PC-3 (cell line): ENCODE measurements around the gene DHRS2. TPM values are rescaled to one million over a fixed set of nuclear protein-coding genes. Genes with fewer than 3 reads are reported as not detected.

Experiments
- ATAC-seq: fragments of 200-7000 bp; cut with Tn5 transposase; 2 replicates; pipeline ENCODE4 v1.9.1; 2020; ENCODE audit warnings: mild to moderate bottlenecking, moderate library complexity
- BruUV-seq: library from RNA; stranded (reverse); fragments of 400-500 nt; replicated peaks from 2 replicates; lab custom pipeline; 2021; lab: Mats Ljungman, UMichigan
- CTCF ChIA-PET: fragments of 300-600 bp; sonication (Branson Sonifier 250); formaldehyde crosslinking; loops from one replicate; lab custom pipeline; 2022; ENCODE audit warnings: antibody characterized with exemption; lab: Charles Lee
- POLR2A ChIA-PET: fragments of 300-600 bp; sonication (Branson Sonifier 250); formaldehyde crosslinking; loops from one replicate; lab custom pipeline; 2022; ENCODE audit warnings: antibody characterized with exemption; ENCODE audit not compliant: unreplicated experiment; lab: Charles Lee
- DNase-seq: peaks from one replicate; pipeline ENCODE4 v3.0.0-alpha.2; 2015
- H2AFZ ChIP-seq: fragments of 300-600 bp; sonication (generic); 2 replicates; pipeline ENCODE4 v1.6.0; 2016; ENCODE audit warnings: antibody characterized with exemption, low read length
- H3F3A ChIP-seq: fragments of 300-600 bp; sonication (generic); one replicate; pipeline ENCODE4 v1.6.0; 2017; ENCODE audit warnings: antibody characterized with exemption, low read length, control low read depth, mild to moderate bottlenecking; ENCODE audit not compliant: unreplicated experiment
- H3K27ac ChIP-seq: fragments of 300-600 bp; sonication (generic); 2 replicates; pipeline ENCODE4 v1.5.1; 2016; ENCODE audit warnings: mild to moderate bottlenecking, low read length
- H3K27me3 ChIP-seq: fragments of 300-600 bp; sonication (generic); 2 replicates; pipeline ENCODE4 v1.6.1; 2016; ENCODE audit warnings: low read length, mixed read lengths
- H3K36me3 ChIP-seq: fragments of 300-600 bp; sonication (generic); 2 replicates; pipeline ENCODE4 v1.6.1; 2016; ENCODE audit warnings: low read depth, mixed run types, low read length, mixed read lengths
- H3K4me1 ChIP-seq: fragments of 300-600 bp; sonication (generic); 2 replicates; pipeline ENCODE4 v1.5.1; 2016; ENCODE audit warnings: low read length; ENCODE audit not compliant: insufficient read depth
- H3K4me2 ChIP-seq: fragments of 300-600 bp; sonication (generic); 2 replicates; pipeline ENCODE4 v1.6.0; 2016; ENCODE audit warnings: low read length
- H3K4me3 ChIP-seq: fragments of 300-600 bp; sonication (generic); 2 replicates; pipeline ENCODE4 v1.5.1; 2016; ENCODE audit warnings: mild to moderate bottlenecking, low read length, mixed read lengths
- H3K79me2 ChIP-seq: fragments of 300-600 bp; sonication (generic); 2 replicates; pipeline ENCODE4 v1.6.1; 2017; ENCODE audit warnings: low read length, mixed read lengths
- H3K9ac ChIP-seq: fragments of 300-600 bp; sonication (generic); 2 replicates; pipeline ENCODE4 v1.6.0; 2016; ENCODE audit warnings: mild to moderate bottlenecking, low read length
- H3K9me2 ChIP-seq: fragments of 300-600 bp; sonication (generic); replicated peaks from 2 replicates; pipeline ENCODE4 v1.6.1; 2016; ENCODE audit warnings: mixed run types, low read length, mixed read lengths
- H3K9me3 ChIP-seq: fragments of 300-600 bp; sonication (generic); 2 replicates; pipeline ENCODE4 v1.6.1; 2016; ENCODE audit warnings: low read length, mixed read lengths
- H4K20me1 ChIP-seq: fragments of 300-600 bp; sonication (generic); 2 replicates; pipeline ENCODE4 v1.6.1; 2016; ENCODE audit warnings: low read length, mixed read lengths
- CTCF ChIP-seq: fragments of 300-600 bp; sonication (generic); conservative IDR thresholded peaks from 2 replicates; pipeline ENCODE4 v1.5.1; 2017; ENCODE audit warnings: antibody characterized with exemption, low read depth, mild to moderate bottlenecking, low read length
- EZH2 ChIP-seq: fragments of 300-600 bp; sonication (generic); IDR thresholded peaks from one replicate; pipeline ENCODE4 v1.6.1; 2017; ENCODE audit warnings: antibody characterized with exemption, mild to moderate bottlenecking, low read length; ENCODE audit not compliant: unreplicated experiment
- EZH2phosphoT487 ChIP-seq: fragments of 300-600 bp; sonication (generic); IDR thresholded peaks from 2 replicates; pipeline ENCODE4 v1.6.1; 2018; ENCODE audit warnings: mild to moderate bottlenecking, antibody characterized with exemption, low read length, borderline replicate concordance
- intact Hi-C: fragments of 100-400 bp; cut with micrococcal nuclease; formaldehyde crosslinking; loops from 2 replicates; pipeline ENCODE4 v1.9.0; 2023
- total RNA-seq: library from RNA; depleted of rRNA; stranded (reverse); fragments of >200 nt; gene quantifications from 2 replicates; pipeline ENCODE4 v1.2.3, GENCODE V29; 2014

Gene DHRS2
- total RNA-seq, 1 experiment from 2014 or later: 40.9 TPM

DNA sequence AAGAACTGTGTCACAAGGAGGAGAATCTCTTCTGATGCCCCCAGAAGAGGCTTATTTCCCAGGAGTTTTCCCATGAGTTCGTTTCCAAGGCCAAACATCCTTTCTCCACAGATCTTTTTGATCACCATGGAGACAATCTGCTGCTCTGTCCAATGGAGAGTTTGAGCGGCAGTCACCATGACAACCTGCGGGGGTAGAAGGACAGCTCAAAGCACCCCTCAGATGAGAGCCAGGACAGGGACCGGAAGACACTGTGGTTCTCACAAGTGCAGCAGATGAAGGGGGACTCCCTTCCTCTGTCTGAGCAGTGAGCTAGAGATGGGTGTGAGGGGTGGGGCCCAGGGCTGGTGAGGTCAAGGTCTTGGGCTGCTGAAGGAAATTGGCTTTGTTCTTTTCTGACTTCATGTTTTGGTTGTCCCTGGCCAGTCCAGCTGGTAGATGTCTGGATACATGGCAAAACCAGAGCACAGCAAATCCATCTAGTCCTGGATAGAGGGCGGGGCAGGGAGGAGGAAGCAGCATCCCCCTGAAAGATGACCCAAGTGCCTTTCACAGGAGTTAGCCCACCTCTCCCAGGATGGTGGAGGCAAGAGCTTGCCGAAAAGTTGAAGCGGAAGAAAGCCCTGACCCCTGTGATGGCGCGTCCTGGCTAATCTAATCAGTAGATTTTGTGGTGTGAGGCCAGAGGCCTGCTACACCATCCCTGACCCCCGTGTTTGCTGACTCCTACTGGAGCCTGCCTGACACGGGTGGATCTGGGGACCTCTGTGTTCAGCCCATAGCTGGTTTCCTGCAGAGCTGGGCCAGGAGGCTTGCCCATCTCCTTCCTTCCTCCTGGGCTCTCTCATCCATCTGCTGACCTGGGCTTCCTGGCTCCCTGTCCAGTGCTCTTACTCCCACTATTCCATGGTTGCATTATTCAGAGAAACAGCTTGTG lies 24.4 kb downstream of the DHRS2 start:
- ATAC-seq (no peak), DNase-seq (no peak)
- intact Hi-C loops: no loop called here
- BruUV-seq: no TSS peak
- Histone ChIP-seq H3K9ac (no peak overlapping the region), H3K4me3 (no peak overlapping the region), H3K27ac (no peak overlapping the region), H3F3A (no peaks in the 10 kb centered on the region), H3K27me3 (peaks cover 69% of the 10 kb centered on the region), H3K4me1 (no peaks in the 10 kb centered on the region), H3K9me2 (no peaks in the 10 kb centered on the region), H3K9me3 (no peaks in the 10 kb centered on the region), H2AFZ (no peak overlapping the region), H3K79me2 (no peaks in the 10 kb centered on the region), H4K20me1 (no peaks in the 10 kb centered on the region), H3K4me2 (no peak overlapping the region), H3K36me3 (no peaks in the 10 kb centered on the region)
- TF ChIP-seq EZH2 (no peak), CTCF (no peak), EZH2phosphoT487 (no peak)
- ChIA-PET CTCF (no interaction called here), POLR2A (no interaction called here)

DNA sequence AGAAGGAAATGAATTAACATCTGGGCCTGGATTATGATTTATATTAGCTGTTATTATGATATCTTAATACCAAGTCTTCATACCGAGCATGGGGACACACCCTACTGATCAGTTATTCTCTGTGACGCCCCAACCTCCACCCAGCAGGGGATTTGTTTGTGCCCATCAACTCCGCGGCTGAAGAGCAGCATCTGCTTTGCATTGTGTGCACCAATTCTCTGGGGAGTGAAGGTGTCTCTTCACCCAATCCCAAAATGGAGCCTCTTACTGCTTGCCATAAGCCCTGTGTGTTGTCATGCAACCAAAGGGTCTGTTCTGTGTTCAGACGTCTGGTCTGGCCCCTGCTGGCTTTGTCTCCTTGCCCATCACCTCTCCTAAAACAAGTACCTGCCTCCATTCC lies 25.4 kb downstream of the DHRS2 start:
- Histone ChIP-seq H3K4me1 (no peaks in the 10 kb centered on the region), H3K27me3 (peaks cover 63% of the 10 kb centered on the region), H2AFZ (no peak overlapping the region), H3K27ac (no peak overlapping the region), H3F3A (no peaks in the 10 kb centered on the region), H3K9me3 (no peaks in the 10 kb centered on the region), H3K36me3 (no peaks in the 10 kb centered on the region), H3K9ac (no peak overlapping the region), H3K4me3 (no peak overlapping the region), H4K20me1 (no peaks in the 10 kb centered on the region), H3K79me2 (no peaks in the 10 kb centered on the region), H3K4me2 (no peak overlapping the region), H3K9me2 (no peaks in the 10 kb centered on the region)
- POLR2A ChIA-PET: no interaction called here
- BruUV-seq: no TSS peak
- TF ChIP-seq EZH2phosphoT487: no peak
- no peak for TF ChIP-seq EZH2
- no peak for TF ChIP-seq CTCF
- intact Hi-C loops: no loop called here
- no peak for ATAC-seq
- CTCF ChIA-PET: no interaction called here
- no peak for DNase-seq

DNA sequence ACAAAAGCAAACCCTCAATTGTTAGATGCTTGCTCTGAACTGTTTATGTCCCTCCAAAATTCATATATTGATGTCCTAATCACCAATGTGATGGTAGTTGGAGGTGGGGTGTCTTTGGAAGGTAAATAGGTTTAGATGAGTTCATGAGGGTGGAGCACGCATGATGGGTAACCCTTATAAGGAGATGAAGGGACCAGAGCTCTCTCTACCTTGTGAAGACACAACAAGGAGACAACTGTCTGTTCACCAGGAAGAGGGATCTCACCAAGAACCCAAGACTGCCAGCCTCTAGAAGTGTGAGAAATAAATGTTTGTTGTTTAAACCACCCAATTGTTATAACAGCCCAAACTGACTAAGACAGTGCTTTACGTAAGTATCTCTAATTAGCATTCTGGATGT lies 27.0 kb downstream of the DHRS2 start:
- DNase-seq (no peak), ATAC-seq (no peak)
- H3K9me2 ChIP-seq: no peaks in the 10 kb centered on the region
- TF ChIP-seq CTCF (no peak), EZH2 (no peak), EZH2phosphoT487 (no peak)
- H3F3A ChIP-seq: no peaks in the 10 kb centered on the region
- H2AFZ ChIP-seq: no peak overlapping the region
- H3K79me2 ChIP-seq: no peaks in the 10 kb centered on the region
- POLR2A ChIA-PET: no interaction called here
- H3K27me3 ChIP-seq: peaks cover 60% of the 10 kb centered on the region
- H4K20me1 ChIP-seq: no peaks in the 10 kb centered on the region
- no peaks in the 10 kb centered on the region for H3K36me3 ChIP-seq
- no peak overlapping the region for H3K4me3 ChIP-seq
- intact Hi-C loops: no loop called here
- no peaks in the 10 kb centered on the region for H3K9me3 ChIP-seq
- no peak overlapping the region for H3K27ac ChIP-seq
- no peak overlapping the region for H3K9ac ChIP-seq
- H3K4me1 ChIP-seq: no peaks in the 10 kb centered on the region
- CTCF ChIA-PET: no interaction called here
- BruUV-seq: no TSS peak
- H3K4me2 ChIP-seq: no peak overlapping the region
